Measurements from ENCODE around the gene UNKL. TPM values are rescaled to one million over a fixed set of nuclear protein-coding genes. Genes with fewer than 3 reads are reported as not detected.

Gene UNKL
- total and polyA plus RNA-seq, 2 experiments from 2014 or later = 6.1 to 13.0 TPM

- Histone ChIP-seq H3K27me3 (replicated peaks; ENCODE audit: insufficient read depth) (no peaks in the 10 kb centered on the region), H3K36me3 (ENCODE audit: low read depth) (no peaks in the 10 kb centered on the region), H3K9me2 (ENCODE audit: insufficient read depth) (no peaks in the 10 kb centered on the region), H4K20me1 (ENCODE audit: insufficient read depth) (no peaks in the 10 kb centered on the region), H3K9me3 (ENCODE audit: low read depth) (no peaks in the 10 kb centered on the region), H3K4me3 (no peak overlapping the region), H3K27ac (no peak overlapping the region), H2AFZ (no peak overlapping the region), H3F3A (ENCODE audit: insufficient read depth) (no peaks in the 10 kb centered on the region), H3K4me2 (ENCODE audit: unreplicated experiment) (no peak overlapping the region), H3K79me2 (ENCODE audit: insufficient read depth) (no peaks in the 10 kb centered on the region), H3K4me1 (ENCODE audit: insufficient read depth) (no peaks in the 10 kb centered on the region), H3K9ac (no peak overlapping the region)
- DNase-seq = no peak
- no peak for TF ChIP-seq EZH2 (IDR thresholded peaks at IDR 0.05; ENCODE audit: insufficient read depth, poor library complexity, severe bottlenecking)
- in situ Hi-C loops (cut with MboI) = no loop called here
- 90 to 91% methylated on average over 16 to 19 of the region's 19 CpGs for WGBS, 2 experiments (ENCODE audit: low coverage in 1 of 2, low lambda C conversion rate in 2 of 2, missing lambda C conversion rate in 2 of 2)
Observed at GRCh38 chr16:1394367-1394951, 20.0 kb downstream of the UNKL start.

GRCh38 chr16:1393613-1394176 is 20.8 kb downstream of the UNKL start:
- H2AFZ ChIP-seq = no peak overlapping the region
- no peak for DNase-seq
- no peaks in the 10 kb centered on the region for H3K9me3 ChIP-seq (ENCODE audit: low read depth)
- H3K27me3 ChIP-seq (replicated peaks; ENCODE audit: insufficient read depth) = no peaks in the 10 kb centered on the region
- no peak for TF ChIP-seq EZH2phosphoT487 (IDR thresholded peaks at IDR 0.05; ENCODE audit: insufficient read depth, low read depth)
- TF ChIP-seq EZH2 (IDR thresholded peaks at IDR 0.05; ENCODE audit: insufficient read depth, poor library complexity, severe bottlenecking) = no peak
- H3K4me3 ChIP-seq = no peak overlapping the region
- WGBS, 2 experiments (ENCODE audit: low coverage in 1 of 2, low lambda C conversion rate in 2 of 2, missing lambda C conversion rate in 2 of 2) = 94 to 95% methylated on average over 21 of the region's 21 CpGs
- in situ Hi-C loops (cut with MboI) = no loop called here
- H3K9me2 ChIP-seq (ENCODE audit: insufficient read depth) = no peaks in the 10 kb centered on the region
- no peak overlapping the region for H3K27ac ChIP-seq
- no peaks in the 10 kb centered on the region for H4K20me1 ChIP-seq (ENCODE audit: insufficient read depth)
- H3F3A ChIP-seq (ENCODE audit: insufficient read depth) = no peaks in the 10 kb centered on the region
- no peak overlapping the region for H3K9ac ChIP-seq
- H3K79me2 ChIP-seq (ENCODE audit: insufficient read depth) = no peaks in the 10 kb centered on the region
- no peaks in the 10 kb centered on the region for H3K36me3 ChIP-seq (ENCODE audit: low read depth)
- no peaks in the 10 kb centered on the region for H3K4me1 ChIP-seq (ENCODE audit: insufficient read depth)
- H3K4me2 ChIP-seq (ENCODE audit: unreplicated experiment) = no peak overlapping the region

- Histone ChIP-seq H3F3A (ENCODE audit: insufficient read depth) (no peaks in the 10 kb centered on the region), H3K27me3 (replicated peaks; ENCODE audit: insufficient read depth) (no peaks in the 10 kb centered on the region), H3K4me1 (ENCODE audit: insufficient read depth) (no peaks in the 10 kb centered on the region), H3K9me2 (ENCODE audit: insufficient read depth) (no peaks in the 10 kb centered on the region), H3K4me3 (no peak overlapping the region), H3K79me2 (ENCODE audit: insufficient read depth) (no peaks in the 10 kb centered on the region), H3K27ac (no peak overlapping the region), H3K9me3 (ENCODE audit: low read depth) (no peaks in the 10 kb centered on the region), H2AFZ (no peak overlapping the region), H4K20me1 (ENCODE audit: insufficient read depth) (no peaks in the 10 kb centered on the region), H3K36me3 (ENCODE audit: low read depth) (no peaks in the 10 kb centered on the region), H3K4me2 (ENCODE audit: unreplicated experiment) (no peak overlapping the region), H3K9ac (no peak overlapping the region)
- in situ Hi-C loops (cut with MboI) = no loop called here
- TF ChIP-seq EZH2 (IDR thresholded peaks at IDR 0.05; ENCODE audit: insufficient read depth, poor library complexity, severe bottlenecking) = no peak
- TF ChIP-seq EZH2phosphoT487 (IDR thresholded peaks at IDR 0.05; ENCODE audit: insufficient read depth, low read depth) = no peak
- no peak for DNase-seq
- 80 to 84% methylated on average over 17 of the region's 17 CpGs for WGBS, 2 experiments (ENCODE audit: low coverage in 1 of 2, low lambda C conversion rate in 2 of 2, missing lambda C conversion rate in 2 of 2)
Observed at GRCh38 chr16:1392826-1393225, 21.7 kb downstream of the UNKL start.

- Histone ChIP-seq H3K4me3 (no peak overlapping the region), H3K9me3 (ENCODE audit: low read depth) (no peaks in the 10 kb centered on the region), H3K4me1 (ENCODE audit: insufficient read depth) (no peaks in the 10 kb centered on the region), H4K20me1 (ENCODE audit: insufficient read depth) (no peaks in the 10 kb centered on the region), H3K4me2 (ENCODE audit: unreplicated experiment) (no peak overlapping the region), H3K79me2 (ENCODE audit: insufficient read depth) (no peaks in the 10 kb centered on the region), H3K9ac (no peak overlapping the region), H3K9me2 (ENCODE audit: insufficient read depth) (no peaks in the 10 kb centered on the region), H3K36me3 (ENCODE audit: low read depth) (no peaks in the 10 kb centered on the region), H3F3A (ENCODE audit: insufficient read depth) (no peaks in the 10 kb centered on the region), H3K27ac (no peak overlapping the region), H2AFZ (no peak overlapping the region), H3K27me3 (replicated peaks; ENCODE audit: insufficient read depth) (no peaks in the 10 kb centered on the region)
- no peak for DNase-seq
- in situ Hi-C loops (cut with MboI) = no loop called here
- WGBS, 2 experiments (ENCODE audit: low coverage in 1 of 2, low lambda C conversion rate in 2 of 2, missing lambda C conversion rate in 2 of 2) = 84% methylated on average over 28 of the region's 28 CpGs
- TF ChIP-seq EZH2 (IDR thresholded peaks at IDR 0.05; ENCODE audit: insufficient read depth, poor library complexity, severe bottlenecking) (no peak), EZH2phosphoT487 (IDR thresholded peaks at IDR 0.05; ENCODE audit: insufficient read depth, low read depth) (no peak)
Observed at GRCh38 chr16:1390239-1390779, 24.2 kb downstream of the UNKL start.

Measured in GM23248 (cell line).